Esophagus mucosa (tissue), 1 donor: Measurements from ENCODE around the gene UACA. TPM values are rescaled to one million over a fixed set of nuclear protein-coding genes. Genes with fewer than 3 reads are reported as not detected.
"Not testable (repeated sequence)": the region's sequence is repeated elsewhere in the genome, so short reads cannot be mapped to it uniquely, and the experiment has no call there.

Source experiments
- ATAC-seq: fragments of 200-7000 bp; cut with Tn5 transposase; one replicate; pipeline ENCODE4 v1.9.1; 2020
- total RNA-seq: library from RNA; stranded (reverse); gene quantifications from one replicate; pipeline ENCODE4 v1.2.4, GENCODE V29; 2023
- donor health status: DM: yes; HTN: yes; CAD: no.

Gene UACA
- total RNA-seq, 1 donor from 2014 or later = 33.4 TPM

DNA sequence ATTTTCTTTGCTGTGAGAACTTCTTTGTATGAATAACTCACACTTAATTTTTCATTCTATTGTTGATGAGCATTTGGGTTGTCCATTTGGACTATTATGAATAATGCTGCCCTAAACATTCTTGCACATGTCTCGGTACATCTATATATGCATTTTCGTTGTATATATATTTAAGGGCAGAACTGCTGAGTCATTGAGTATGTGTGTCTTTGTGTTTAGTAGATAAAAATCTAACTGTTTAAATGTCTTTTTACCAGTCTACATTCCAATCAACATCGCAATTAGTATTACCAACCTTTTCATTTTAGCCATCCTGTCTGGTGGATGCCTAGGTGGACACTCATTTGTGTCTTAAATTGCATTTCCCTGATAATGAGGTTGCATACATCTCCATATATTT lies 144.4 kb downstream of the UACA start:
- ATAC-seq = no peak

DNA sequence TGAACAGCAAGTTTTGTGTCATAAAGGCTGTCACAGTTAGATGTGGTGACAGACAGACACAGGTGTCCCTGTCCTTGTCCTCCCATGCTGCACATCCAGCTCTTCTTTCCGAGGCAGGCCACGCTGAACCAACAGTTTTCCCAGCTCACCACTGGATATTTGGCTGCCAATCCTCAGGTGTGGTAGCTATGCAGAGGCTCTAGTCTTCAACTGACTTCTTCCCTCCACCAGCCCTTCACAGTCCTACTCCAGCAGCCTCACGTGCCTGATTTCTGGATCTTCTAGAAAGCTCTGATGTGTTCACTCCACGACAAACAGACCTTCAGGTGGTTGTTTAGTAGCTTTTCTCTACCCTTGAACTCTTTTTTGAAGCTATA lies 145.5 kb downstream of the UACA start:
- no peak for ATAC-seq

DNA sequence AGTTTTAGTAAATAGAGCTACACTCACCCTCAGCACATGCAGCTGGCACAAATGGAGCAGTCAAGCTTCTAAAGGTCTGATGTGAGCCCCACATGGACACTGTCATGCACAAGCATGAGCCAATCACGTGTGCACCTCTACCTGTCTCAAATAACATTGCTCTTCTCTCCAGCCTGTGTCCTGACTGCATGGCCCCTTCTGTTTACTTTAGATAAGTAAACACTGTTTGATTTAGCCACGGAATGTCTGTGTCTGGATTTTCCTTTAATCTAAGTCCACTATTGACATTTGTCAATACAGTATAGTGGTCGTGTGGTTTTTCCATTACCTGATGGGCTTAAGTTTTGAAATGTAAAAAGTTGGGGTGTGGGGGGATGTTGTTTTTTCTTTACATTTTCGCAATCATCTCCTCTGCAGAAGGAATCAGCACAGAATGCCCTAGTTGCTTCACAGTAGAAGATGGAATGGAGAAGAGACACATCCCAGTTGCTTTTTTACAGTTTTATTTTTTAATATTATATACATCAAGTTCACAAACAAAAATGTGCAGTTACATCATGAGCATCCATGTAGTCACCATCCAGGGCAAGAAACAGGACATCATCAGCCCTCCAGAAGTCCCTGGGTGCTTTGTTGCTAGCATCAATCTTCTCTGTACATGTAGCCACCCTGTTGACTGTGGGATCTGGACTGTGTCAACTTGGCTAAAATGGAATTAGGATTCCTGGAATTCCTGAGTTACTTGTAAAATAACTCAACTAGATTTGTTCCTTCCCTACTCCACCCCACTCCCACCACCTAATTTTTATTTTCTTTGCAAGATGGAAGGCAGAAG lies 146.1 kb downstream of the UACA start:
- no peak for ATAC-seq

DNA sequence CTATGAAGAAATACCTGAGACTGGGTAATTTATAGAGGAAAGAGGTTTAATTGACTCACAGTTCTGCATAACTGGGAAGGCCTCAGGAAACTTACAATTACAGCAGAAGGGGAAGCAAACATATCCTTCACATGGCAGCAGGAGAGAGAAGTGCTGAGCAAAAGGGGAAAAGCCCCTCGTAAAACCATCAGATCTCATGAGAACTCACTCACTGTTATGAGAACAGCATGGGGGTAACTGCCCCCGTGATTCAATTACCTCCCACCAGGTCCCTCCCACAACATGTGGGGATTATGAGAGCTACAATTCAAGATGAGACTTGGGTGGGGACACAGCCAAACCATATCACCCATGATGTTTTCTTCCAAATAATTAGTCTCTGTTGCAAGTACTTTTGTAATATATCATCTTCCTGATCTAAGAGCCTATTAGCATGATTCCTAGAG lies 147.0 kb downstream of the UACA start:
- not testable (repeated sequence) for ATAC-seq

DNA sequence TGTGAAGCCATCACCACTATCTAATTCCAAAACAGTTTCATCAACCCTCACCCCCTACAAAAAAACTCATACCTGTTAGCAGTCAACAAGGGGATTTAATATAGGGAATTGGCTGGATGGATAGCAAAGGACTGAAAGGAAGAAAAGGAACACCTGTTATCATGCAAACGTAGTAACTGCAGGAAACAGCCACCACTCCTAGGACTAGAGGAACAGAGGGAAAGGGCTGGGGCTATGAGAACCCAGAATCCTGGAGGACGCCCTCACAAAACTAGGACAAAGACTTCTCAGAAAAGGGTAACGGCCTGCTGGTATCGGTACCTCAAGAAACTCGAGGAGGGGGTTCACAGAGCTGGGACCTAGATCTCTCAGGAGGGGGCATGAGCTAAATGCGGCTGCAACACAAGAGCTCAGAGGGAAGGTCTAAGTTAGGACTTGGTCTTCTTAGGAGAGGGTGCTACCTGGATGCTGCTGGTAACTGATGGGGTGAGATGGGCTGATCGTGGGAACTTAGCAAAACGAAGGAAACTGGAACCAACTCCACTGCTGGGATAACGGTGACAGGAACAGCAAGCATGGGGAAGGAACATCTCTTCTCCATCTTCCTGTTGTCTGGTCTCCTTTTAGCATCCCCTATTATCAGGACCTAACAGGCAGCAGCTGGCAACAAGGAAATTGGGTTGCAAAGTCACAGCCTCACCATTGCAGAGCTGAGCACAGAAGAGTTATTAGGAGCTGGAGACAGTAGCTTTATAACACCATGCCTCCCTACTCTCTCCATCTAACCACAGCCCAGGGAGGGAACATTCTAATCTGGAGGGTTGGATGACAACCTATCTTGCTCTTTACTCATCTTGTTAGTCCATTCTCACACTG lies 147.7 kb downstream of the UACA start:
- no peak for ATAC-seq

DNA sequence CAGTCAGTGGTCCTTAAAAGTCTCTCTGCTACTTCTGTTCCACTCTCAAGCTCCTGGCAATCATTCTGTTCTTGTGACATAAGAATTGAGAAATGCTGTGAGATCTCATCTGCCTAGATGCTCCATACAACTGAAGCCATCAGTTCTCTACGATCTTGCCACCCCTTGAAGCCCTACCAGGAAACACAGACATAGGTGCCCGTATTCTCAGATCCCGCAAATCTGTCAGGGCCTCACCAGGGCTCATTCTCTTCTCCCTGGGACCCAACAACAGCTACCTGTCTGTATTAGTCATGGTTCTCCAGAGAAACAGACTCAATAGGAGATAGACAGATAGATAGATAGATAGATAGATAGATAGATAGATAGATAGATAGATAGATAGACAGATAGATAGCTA lies 149.1 kb downstream of the UACA start:
- no peak for ATAC-seq

DNA sequence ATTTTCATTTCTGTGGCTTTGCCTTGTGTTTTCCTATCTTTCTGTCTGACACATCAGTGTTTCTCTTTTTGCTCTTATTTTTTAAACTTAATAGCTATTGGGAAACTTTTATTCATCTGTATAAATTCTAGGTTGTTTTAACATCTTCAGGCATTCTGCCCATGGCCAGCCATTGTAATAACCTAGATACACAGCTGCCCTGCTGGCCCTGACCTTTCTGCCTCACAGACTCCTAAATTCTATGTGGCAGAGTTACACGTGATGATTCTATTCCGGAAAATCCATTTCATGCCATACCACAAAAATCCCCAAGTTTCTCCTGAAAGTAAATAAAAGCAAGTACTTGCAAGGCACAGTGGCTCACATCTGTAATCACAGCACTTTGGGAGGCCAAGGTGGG lies 150.1 kb downstream of the UACA start:
- no peak for ATAC-seq

DNA sequence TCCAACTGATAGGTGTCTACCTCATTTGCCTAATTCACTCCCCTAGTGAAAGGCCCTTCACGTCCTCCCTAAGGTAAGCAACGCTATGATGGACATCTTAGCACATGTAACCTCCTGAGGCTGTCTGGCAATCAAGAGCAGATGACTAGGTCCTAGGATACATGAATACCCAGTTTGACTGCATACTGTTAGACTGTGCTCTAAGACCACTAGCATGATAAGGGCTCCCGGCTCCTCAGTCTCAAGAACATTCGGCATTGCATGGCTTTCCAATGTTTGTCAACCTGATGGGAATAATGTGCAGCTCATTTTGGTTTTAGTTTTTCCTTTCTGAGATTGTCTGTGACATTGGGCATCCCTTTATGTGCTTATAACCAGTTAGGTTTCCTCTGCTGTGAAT lies 152.1 kb downstream of the UACA start:
- no peak for ATAC-seq

DNA sequence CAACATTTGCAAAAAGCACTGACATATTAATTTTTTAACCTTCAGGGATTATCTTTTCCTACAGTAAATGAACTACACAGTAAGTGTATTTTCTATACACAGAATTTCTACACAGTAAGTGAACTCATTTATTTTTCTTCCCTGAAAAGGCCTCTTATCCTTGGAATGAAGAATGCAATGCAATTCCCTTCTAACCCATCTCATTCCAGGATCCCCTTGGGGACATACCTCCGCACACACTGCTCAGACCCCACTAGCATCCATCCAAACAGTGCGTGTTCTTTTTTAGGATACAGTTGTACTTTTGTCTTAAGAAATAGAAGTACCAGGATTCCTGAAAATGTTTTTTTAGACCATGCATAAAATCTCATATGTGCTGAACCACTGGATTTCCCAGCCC lies 152.8 kb downstream of the UACA start:
- ATAC-seq = no peak

DNA sequence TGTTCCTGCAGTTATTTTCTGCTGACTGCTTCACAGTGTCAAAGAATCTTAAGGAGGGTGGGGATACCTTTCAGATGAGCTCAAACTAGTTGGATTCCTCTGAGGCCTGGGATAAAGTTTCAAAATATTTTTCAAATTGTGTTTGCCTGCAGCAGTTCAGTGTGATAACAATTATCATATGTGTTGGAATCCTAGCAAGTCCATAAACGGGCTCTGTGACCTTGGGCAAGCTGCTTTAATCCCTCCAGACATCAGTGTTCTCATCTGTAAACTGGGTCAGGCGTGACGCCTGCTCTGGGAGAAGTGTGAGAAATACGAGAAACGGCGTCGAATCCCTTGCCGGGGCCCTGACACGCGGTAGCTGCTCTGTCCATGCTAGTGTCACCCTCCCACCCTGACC lies 153.5 kb downstream of the UACA start:
- no peak for ATAC-seq

DNA sequence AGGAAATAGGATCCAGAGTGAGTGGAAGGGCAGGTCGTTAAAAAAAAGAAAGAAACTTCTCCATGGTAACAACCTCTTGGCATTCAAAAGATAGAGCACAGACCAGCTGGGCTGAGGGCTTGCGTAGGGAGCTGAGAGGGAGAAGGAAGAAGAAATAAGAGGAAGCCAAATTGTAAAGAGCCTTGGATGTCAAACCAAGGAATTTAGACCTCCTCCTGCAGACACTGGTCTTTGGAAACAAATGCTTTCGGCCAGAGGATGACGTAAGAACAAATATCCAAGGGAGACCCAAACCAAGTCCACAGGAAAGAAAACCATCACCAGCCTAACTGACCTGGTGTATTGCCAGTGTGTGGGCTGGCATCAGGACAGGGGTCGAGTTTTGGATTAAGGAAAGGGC lies 155.2 kb downstream of the UACA start:
- no peak for ATAC-seq

DNA sequence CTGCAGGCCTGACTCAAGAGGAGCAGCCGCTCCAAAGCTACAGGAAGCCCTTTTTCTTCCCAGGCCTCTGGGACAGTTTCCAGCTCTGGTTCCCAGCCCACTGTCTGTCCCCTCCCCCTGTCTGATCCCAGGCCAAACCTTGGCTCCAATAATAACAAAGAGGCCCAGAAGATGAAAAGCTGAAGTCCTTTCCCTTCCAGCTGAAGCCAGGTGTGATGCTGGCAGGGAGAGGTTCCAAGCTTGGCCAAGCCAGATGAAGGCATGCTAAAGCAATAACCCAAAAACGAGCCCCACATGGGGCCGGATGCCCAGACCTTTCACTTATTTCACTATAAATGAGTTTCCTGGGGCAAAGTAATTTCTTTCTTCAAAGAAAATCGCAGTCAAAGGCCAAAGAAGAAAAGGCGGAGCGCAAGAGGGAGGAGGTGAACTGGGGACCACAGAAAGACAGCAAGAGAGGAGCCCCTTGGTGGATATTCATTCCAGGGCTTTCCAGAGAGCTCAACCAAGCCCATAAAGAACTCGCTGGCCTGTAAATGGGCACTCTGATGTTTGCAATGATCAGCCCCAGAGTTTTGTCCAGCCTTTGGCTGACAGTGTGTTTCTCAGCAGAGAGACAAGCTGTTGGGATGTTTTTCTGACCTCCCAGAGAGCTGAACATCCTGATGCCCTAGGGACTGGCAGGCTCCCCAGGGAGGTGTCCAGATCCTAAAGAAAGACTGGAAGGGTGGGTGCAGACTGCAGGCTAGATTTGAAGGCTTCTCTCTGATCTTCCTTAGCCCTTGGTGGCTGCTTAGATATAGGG lies 157.6 kb downstream of the UACA start:
- no peak for ATAC-seq

DNA sequence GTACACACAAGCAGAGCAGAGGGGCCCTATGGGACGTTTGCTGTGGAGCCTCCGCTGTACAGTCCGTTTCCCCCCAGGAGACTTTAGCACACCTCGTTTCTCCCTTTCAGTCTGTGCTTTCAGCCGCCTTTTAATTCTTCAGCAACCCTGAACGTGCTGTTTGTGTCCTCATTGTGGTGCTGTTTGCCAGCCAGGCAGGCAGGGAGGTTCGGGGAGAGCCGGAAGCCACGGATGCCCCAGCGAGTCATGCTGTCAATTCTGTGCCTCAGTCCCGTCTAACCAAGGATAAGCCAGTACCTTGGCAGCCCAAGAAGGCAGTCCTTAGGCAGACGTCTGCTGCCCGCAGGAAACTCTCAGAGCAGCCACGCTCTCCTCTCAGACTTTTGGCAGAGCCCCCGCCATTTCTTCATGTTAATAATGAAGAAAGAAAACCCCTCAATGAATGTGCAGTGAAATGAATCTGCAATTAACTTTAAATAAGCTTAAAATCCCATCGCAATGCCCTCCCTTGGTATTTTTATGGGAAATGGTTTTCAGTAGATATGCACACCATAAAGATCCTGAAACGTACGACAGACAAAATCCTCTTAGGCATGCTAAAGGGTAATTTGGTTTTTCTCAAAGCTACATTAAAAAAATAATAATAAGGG lies 158.6 kb downstream of the UACA start:
- ATAC-seq = peak; percentile 66

Other genes with a start within 250 kb of the UACA start
- 1.4 TPM for gene LARP6, start 90.6 kb upstream of the UACA start, total RNA-seq
- 1.4 TPM for gene THAP10, start 128.9 kb upstream of the UACA start, total RNA-seq
- gene LRRC49, start 129.3 kb upstream of the UACA start, total RNA-seq = 2.7 TPM